Duodenal mucosa (tissue), 2 donors: ENCODE data around the gene TP53.

Experiments
- H3K27ac ChIP-seq: one replicate; pipeline ENCODE4 v1.7.0; 2013; ENCODE audit warnings: low read depth, low read length
- H3K27me3 ChIP-seq, 2 donors: one replicate each; pipeline ENCODE4 v1.7.0; 2013; ENCODE audit warnings: low read length in 2 of 2, control low read depth in 1 of 2; ENCODE audit not compliant: insufficient read depth in 2 of 2, control insufficient read depth in 1 of 2
- H3K36me3 ChIP-seq, 2 donors: one replicate each; pipeline ENCODE4 v1.7.0; 2013; ENCODE audit warnings: low read length in 2 of 2, control low read depth in 1 of 2; ENCODE audit not compliant: insufficient read depth in 2 of 2, control insufficient read depth in 1 of 2
- H3K4me1 ChIP-seq, 2 donors: one replicate each; pipeline ENCODE4 v1.7.0; 2013; ENCODE audit warnings: low read length in 2 of 2, control low read depth in 1 of 2; ENCODE audit not compliant: insufficient read depth in 2 of 2, control insufficient read depth in 1 of 2
- H3K4me3 ChIP-seq, 2 donors: one replicate each; pipeline ENCODE4 v1.7.0; 2013; ENCODE audit warnings: low read length in 2 of 2, low read depth in 1 of 2
- H3K9ac ChIP-seq, 2 donors: one replicate each; pipeline ENCODE4 v1.7.0; 2013; ENCODE audit warnings: low read length in 2 of 2, low read depth in 1 of 2
- H3K9me3 ChIP-seq, 2 donors: one replicate each; pipeline ENCODE4 v1.7.0; 2013; ENCODE audit warnings: low read length in 2 of 2, control low read depth in 1 of 2; ENCODE audit not compliant: control insufficient read depth in 1 of 2

The TP53 gene

DNA sequence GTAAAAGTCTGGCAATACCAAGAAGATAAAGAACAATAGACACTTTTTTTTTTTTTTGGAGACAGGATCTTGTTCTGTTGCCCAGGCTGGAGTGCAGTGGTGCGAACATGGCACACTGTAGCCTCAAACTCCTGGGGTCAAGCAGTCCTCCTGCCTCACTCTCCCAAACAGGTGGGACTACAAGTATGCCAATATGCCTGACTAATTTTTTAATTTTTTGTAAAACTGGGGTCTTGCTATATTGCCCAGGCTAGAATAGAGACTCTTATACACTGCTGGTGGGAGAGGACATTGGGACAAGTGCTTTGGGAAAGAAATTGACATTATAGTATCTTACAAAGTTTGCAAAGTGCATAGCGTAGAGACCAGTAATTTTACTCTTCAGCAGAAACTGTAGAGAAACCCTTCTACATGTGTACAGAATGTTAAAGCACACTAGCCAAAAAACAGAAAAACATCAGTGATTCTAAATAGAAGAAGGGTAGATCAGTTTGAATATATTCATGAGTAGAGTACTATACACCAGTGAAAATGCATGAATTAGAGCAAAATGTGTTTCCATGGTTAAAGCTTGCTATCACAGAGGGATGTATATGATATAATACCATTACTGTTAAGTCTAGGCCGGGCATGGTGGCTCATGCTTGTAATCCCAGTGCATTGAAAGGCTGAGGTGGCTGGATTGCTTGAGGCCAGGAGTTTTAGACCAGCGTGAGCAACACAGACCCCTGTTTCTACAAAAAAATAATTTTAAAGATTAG lies 10.7 kb upstream of the TP53 start:
- Histone ChIP-seq H3K36me3 (peaks cover 3 to 23% of the 10 kb centered on the region in 2 donors), H3K4me1 (no peaks in the 10 kb centered on the region)

GRCh38 chr17:7695586-7695985 lies 8.3 kb upstream of the TP53 start:
- no peak overlapping the region for H3K27ac ChIP-seq
- peaks cover 0 to 8% of the 10 kb centered on the region in 2 donors for H3K36me3 ChIP-seq
- H3K4me3 ChIP-seq, result no peak overlapping the region
- H3K9me3 ChIP-seq, result no peaks in the 10 kb centered on the region
- H3K27me3 ChIP-seq, result no peaks in the 10 kb centered on the region
- H3K9ac ChIP-seq, result no peak overlapping the region
- H3K4me1 ChIP-seq, result no peaks in the 10 kb centered on the region

More for the DNA sequence above, 10.7 kb upstream of the TP53 start:
- Histone ChIP-seq H3K27ac (no peak overlapping the region), H3K9ac (no peak overlapping the region), H3K9me3 (no peaks in the 10 kb centered on the region), H3K4me3 (no peak overlapping the region), H3K27me3 (peaks cover 0 to under 1% of the 10 kb centered on the region in 2 donors)

- Histone ChIP-seq H3K4me3 (peak overlapping the region; percentile 83 to 96), H3K36me3 (no peaks in the 10 kb centered on the region), H3K9me3 (no peaks in the 10 kb centered on the region), H3K27ac (no peak overlapping the region), H3K27me3 (no peaks in the 10 kb centered on the region), H3K4me1 (peaks cover 26 to 31% of the 10 kb centered on the region in 2 donors), H3K9ac (peak overlapping the region; percentile 68 to 92)
These were observed 1.6 kb upstream of the TP53 start for GRCh38 chr17:7688808-7689316.

DNA sequence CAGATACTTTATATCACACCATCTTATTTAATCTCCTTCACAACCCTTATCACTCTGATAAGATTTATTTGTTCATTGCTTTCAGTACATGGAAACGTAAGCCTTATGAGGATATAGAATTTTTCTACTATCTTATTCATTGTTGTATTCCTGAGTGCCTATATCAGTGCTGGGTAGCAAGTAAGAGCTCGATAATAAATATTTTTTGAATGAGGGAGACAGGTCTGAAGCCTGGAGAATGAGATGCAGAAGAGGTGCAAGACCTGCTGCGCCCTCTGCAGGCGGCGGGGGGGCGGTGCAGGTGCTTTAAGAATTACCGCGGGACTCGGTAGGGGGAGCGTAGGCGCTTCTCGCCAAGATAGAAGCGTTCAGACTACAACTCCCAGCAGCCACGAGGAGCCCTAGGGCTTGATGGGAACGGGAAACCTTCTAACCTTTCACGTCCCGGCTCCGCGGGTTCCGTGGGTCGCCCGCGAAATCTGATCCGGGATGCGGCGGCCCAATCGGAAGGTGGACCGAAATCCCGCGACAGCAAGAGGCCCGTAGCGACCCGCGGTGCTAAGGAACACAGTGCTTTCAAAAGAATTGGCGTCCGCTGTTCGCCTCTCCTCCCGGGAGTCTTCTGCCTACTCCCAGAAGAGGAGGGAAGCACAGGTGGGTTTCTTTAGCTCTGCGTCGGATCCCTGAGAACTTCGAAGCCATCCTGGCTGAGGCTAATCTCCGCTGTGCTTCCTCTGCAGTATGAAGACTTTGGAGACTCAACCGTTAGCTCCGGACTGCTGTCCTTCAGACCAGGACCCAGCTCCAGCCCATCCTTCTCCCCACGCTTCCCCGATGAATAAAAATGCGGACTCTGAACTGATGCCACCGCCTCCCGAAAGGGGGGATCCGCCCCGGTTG lies 868 bp upstream of the TP53 start, which contains the start of gene WRAP53:
Gene WRAP53 (plus strand): TSS at position 570 of the 900 bp plus-strand sequence. CDS start 172 bp downstream, at position 742.
- Histone ChIP-seq H3K27me3 (no peaks in the 10 kb centered on the region), H3K36me3 (no peaks in the 10 kb centered on the region), H3K9ac (peak within 1 kb of the TSS; percentile 88 to 100), H3K4me3 (peak within 1 kb of the TSS; percentile 95 to 100), H3K27ac (peak within 1 kb of the TSS; percentile 93), H3K4me1 (peaks cover 26 to 31% of the 10 kb centered on the region in 2 donors), H3K9me3 (no peaks in the 10 kb centered on the region)

- H3K4me1 ChIP-seq, result peaks cover 26 to 31% of the 10 kb centered on the region in 2 donors
- H3K36me3 ChIP-seq, result no peaks in the 10 kb centered on the region
- H3K4me3 ChIP-seq, result peak overlapping the region; percentile 95 to 100
- H3K27me3 ChIP-seq, result no peaks in the 10 kb centered on the region
- H3K27ac ChIP-seq, result peak overlapping the region; percentile 93
- peak overlapping the region; percentile 88 to 100 for H3K9ac ChIP-seq
- no peaks in the 10 kb centered on the region for H3K9me3 ChIP-seq
These were observed 843 bp downstream of the TP53 start for GRCh38 chr17:7686222-7687071.

- Histone ChIP-seq H3K36me3 (no peaks in the 10 kb centered on the region), H3K27me3 (no peaks in the 10 kb centered on the region), H3K4me3 (peak overlapping the region; percentile 95 to 100), H3K9me3 (no peaks in the 10 kb centered on the region), H3K9ac (peak overlapping the region; percentile 88 to 100), H3K4me1 (peaks cover 26 to 31% of the 10 kb centered on the region in 2 donors), H3K27ac (peak overlapping the region; percentile 93)
These were observed 1.6 kb downstream of the TP53 start for GRCh38 chr17:7685533-7686221.

- Histone ChIP-seq H3K4me1 (peaks cover 26 to 31% of the 10 kb centered on the region in 2 donors), H3K9ac (peak overlapping the region; percentile 88 to 100), H3K27ac (peak overlapping the region; percentile 93), H3K9me3 (no peaks in the 10 kb centered on the region), H3K4me3 (peak overlapping the region; percentile 95 to 100), H3K36me3 (no peaks in the 10 kb centered on the region), H3K27me3 (no peaks in the 10 kb centered on the region)
These were observed 2.3 kb downstream of the TP53 start for GRCh38 chr17:7684851-7685532.

GRCh38 chr17:7677388-7678067 lies 9.8 kb downstream of the TP53 start:
- peaks cover 0 to 9% of the 10 kb centered on the region in 2 donors for H3K9me3 ChIP-seq
- H3K4me1 ChIP-seq, result no peaks in the 10 kb centered on the region
- no peaks in the 10 kb centered on the region for H3K27me3 ChIP-seq
- no peak overlapping the region for H3K4me3 ChIP-seq
- H3K9ac ChIP-seq, result no peak overlapping the region
- H3K36me3 ChIP-seq, result peaks cover 21 to 33% of the 10 kb centered on the region in 2 donors
- no peak overlapping the region for H3K27ac ChIP-seq
